HCT116 (cell line): ENCODE results near the gene CACNG6. TPM values are rescaled to one million over a fixed set of nuclear protein-coding genes. Genes with fewer than 3 reads are reported as not detected.

Experiments used
- ATAC-seq: fragments of 200-7000 bp; cut with Tn5 transposase; 2 replicates; pipeline ENCODE4 v1.9.1; 2020; ENCODE audit warnings: mild to moderate bottlenecking, moderate library complexity
- BruUV-seq: library from RNA; stranded (reverse); fragments of 400-500 nt; replicated peaks from 2 replicates; lab custom pipeline; 2021; lab: Mats Ljungman, UMichigan
- CTCF ChIA-PET: fragments of 300-600 bp; sonication (Branson Sonifier 250); formaldehyde crosslinking; loops from one replicate; lab custom pipeline; 2021; ENCODE audit warnings: antibody characterized with exemption; lab: Charles Lee
- POLR2A ChIA-PET: fragments of 300-600, 350-600 bp; sonication (Branson Sonifier 250); formaldehyde crosslinking; loops from one replicate; lab custom pipeline; 2021; ENCODE audit warnings: antibody characterized with exemption; lab: Charles Lee
- RAD21 ChIA-PET, 2 experiments: fragments of 300-600 bp; sonication (Branson Sonifier 250); formaldehyde crosslinking; loops; one replicate each; lab custom pipeline; 2023; ENCODE audit warnings: low total read pairs in 2 of 2; ENCODE audit not compliant: uncharacterized antibody in 2 of 2, unreplicated experiment in 2 of 2, low non-redundant PET in 1 of 2; lab: Charles Lee
- DNase-seq: peaks from one replicate; pipeline ENCODE4 v3.0.0-alpha.2; 2010; ENCODE audit warnings: low read depth, low spot score
- H2AFZ ChIP-seq: fragments of 200-600 bp; shearing (Covaris generic), sonication (generic); 2 replicates; pipeline ENCODE4 v1.6.1; 2017; ENCODE audit warnings: low read depth, mixed run types, mixed read lengths, antibody characterized with exemption, low read length; ENCODE audit not compliant: poor library complexity, severe bottlenecking
- H3K27ac ChIP-seq: 2 replicates; pipeline ENCODE4 v1.5.1; 2012; ENCODE audit warnings: low read depth, low read length
- H3K27me3 ChIP-seq: fragments of 200-600 bp; sonication (generic); 2 replicates; pipeline ENCODE4 v1.6.1; 2016; ENCODE audit warnings: mixed run types, low read length, mixed read lengths; ENCODE audit not compliant: insufficient read depth
- H3K36me3 ChIP-seq, 2 experiments: fragments of 200-500 bp in 1 of 2; fragments of 200-600 bp in 1 of 2; sonication (Bioruptor generic) in 1 of 2; sonication (generic) in 1 of 2; 2 replicates each; pipeline versions ENCODE4 v1.5.1 to v1.6.1; 2014 to 2016; ENCODE audit warnings: low read length in 2 of 2, inconsistent platforms in 1 of 2, mixed read lengths in 1 of 2, mixed run types in 1 of 2; ENCODE audit not compliant: insufficient read depth in 2 of 2, control insufficient read depth in 1 of 2
- H3K4me1 ChIP-seq, 2 experiments: fragments of 200-600 bp in 1 of 2; sonication (generic) in 1 of 2; 2 replicates each; pipeline versions ENCODE4 v1.5.1 to v1.6.1; 2012 to 2017; ENCODE audit warnings: low read length in 2 of 2, inconsistent platforms in 1 of 2, mild to moderate bottlenecking in 1 of 2, mixed read lengths in 1 of 2, mixed run types in 1 of 2, moderate library complexity in 1 of 2; ENCODE audit not compliant: insufficient read depth in 2 of 2, control insufficient read depth in 1 of 2
- H3K4me2 ChIP-seq: fragments of 200-600 bp; sonication (generic); 2 replicates; pipeline ENCODE4 v1.6.1; 2017; ENCODE audit warnings: mixed run types, low read length, mixed read lengths
- H3K4me3 ChIP-seq, 2 experiments: fragments of 200-600 bp in 1 of 2; sonication (generic) in 1 of 2; replicated peaks in 1 of 2; 2 replicates each; pipeline ENCODE4 v1.5.1; 2011 to 2016; ENCODE audit warnings: low read length in 2 of 2, control low read depth in 1 of 2, low read depth in 1 of 2, mild to moderate bottlenecking in 1 of 2, mixed read lengths in 1 of 2, mixed run types in 1 of 2
- H3K79me2 ChIP-seq: fragments of 200-600 bp; sonication (generic); 2 replicates; pipeline ENCODE4 v1.6.1; 2017; ENCODE audit warnings: mild to moderate bottlenecking, mixed run types, low read length, moderate library complexity, mixed read lengths; ENCODE audit not compliant: insufficient read depth
- H3K9ac ChIP-seq: fragments of 200-600 bp; sonication (generic); 2 replicates; pipeline ENCODE4 v1.6.1; 2016; ENCODE audit warnings: low read length, mixed read lengths
- H3K9me2 ChIP-seq: fragments of 200-600 bp; sonication (generic), shearing (Covaris generic); 2 replicates; pipeline ENCODE4 v1.6.1; 2017; ENCODE audit warnings: mixed run types, mild to moderate bottlenecking, moderate library complexity; ENCODE audit not compliant: insufficient read depth
- H3K9me3 ChIP-seq, 2 experiments: fragments of 200-500 bp in 1 of 2; fragments of 200-600 bp in 1 of 2; sonication (Bioruptor generic) in 1 of 2; sonication (generic) in 1 of 2; 2 replicates each; pipeline ENCODE4 v1.6.1; 2014 to 2017; ENCODE audit warnings: low read length in 2 of 2, mixed read lengths in 2 of 2, inconsistent platforms in 1 of 2, low read depth in 1 of 2, mild to moderate bottlenecking in 1 of 2, mixed run types in 1 of 2, moderate library complexity in 1 of 2; ENCODE audit not compliant: control insufficient read depth in 1 of 2, insufficient read depth in 1 of 2
- H4K20me1 ChIP-seq: fragments of 200-600 bp; sonication (generic), shearing (Covaris generic); 2 replicates; pipeline ENCODE4 v1.6.1; 2017; ENCODE audit warnings: mixed run types, mild to moderate bottlenecking, moderate library complexity; ENCODE audit not compliant: insufficient read depth
- CBX3 ChIP-seq: IDR thresholded peaks from 2 replicates; pipeline ENCODE4 v1.6.1; 2012; ENCODE audit warnings: low read depth
- CEBPB ChIP-seq: IDR thresholded peaks from 2 replicates; pipeline ENCODE4 v1.6.1; 2012; ENCODE audit warnings: low read depth
- CTCF ChIP-seq, 3 experiments: fragments of 200-600 bp in 1 of 3; sonication (generic) in 1 of 3; IDR thresholded peaks in 2 of 3; conservative IDR thresholded peaks in 1 of 3; 2 replicates each; pipeline ENCODE4 v1.5.1; 2012 to 2017; ENCODE audit warnings: low read depth in 2 of 3, low read length in 2 of 3, antibody characterized with exemption in 1 of 3, borderline replicate concordance in 1 of 3, control low read depth in 1 of 3, mild to moderate bottlenecking in 1 of 3, mixed read lengths in 1 of 3, mixed run types in 1 of 3, moderate library complexity in 1 of 3; ENCODE audit not compliant: insufficient read depth in 1 of 3
- ELF1 ChIP-seq: IDR thresholded peaks from 2 replicates; pipeline ENCODE4 v1.6.1; 2012; ENCODE audit warnings: low read depth, borderline replicate concordance
- EZH2phosphoT487 ChIP-seq: fragments of 200-600 bp; IDR thresholded peaks from 2 replicates; pipeline ENCODE4 v1.6.1; 2018; ENCODE audit warnings: antibody characterized with exemption, borderline replicate concordance
- JUND ChIP-seq: IDR thresholded peaks from 2 replicates; pipeline ENCODE4 v1.6.1; 2012
- POLR2A ChIP-seq: IDR thresholded peaks from 2 replicates; pipeline ENCODE4 v1.7.0; 2011; ENCODE audit warnings: borderline replicate concordance; ENCODE audit not compliant: insufficient read depth, insufficient read length; ENCODE audit errors: extremely low read depth
- SIN3A ChIP-seq: IDR thresholded peaks from 2 replicates; pipeline ENCODE4 v1.6.1; 2012; ENCODE audit warnings: low read depth
- SP1 ChIP-seq: IDR thresholded peaks from 2 replicates; pipeline ENCODE4 v1.6.1; 2012; ENCODE audit warnings: low read depth
- SRF ChIP-seq: IDR thresholded peaks from 2 replicates; pipeline ENCODE4 v1.6.1; 2012; ENCODE audit warnings: low read depth
- TCF7L2 ChIP-seq: IDR thresholded peaks from 2 replicates; pipeline ENCODE4 v1.7.0; 2011; ENCODE audit warnings: borderline replicate concordance, inconsistent platforms; ENCODE audit not compliant: insufficient read depth, insufficient read length; ENCODE audit errors: extremely low read depth
- intact Hi-C: fragments of 100-400 bp; cut with micrococcal nuclease; formaldehyde crosslinking; loops from 2 replicates; pipeline ENCODE4 v1.10.0; 2022
- total RNA-seq: library from RNA; stranded (reverse); gene quantifications from one replicate; pipeline ENCODE4 v1.2.1, GENCODE V29; 2021; ENCODE audit not compliant: unreplicated experiment

Gene CACNG6
- total RNA-seq, 1 experiment from 2014 or later: 0.15 TPM

DNA sequence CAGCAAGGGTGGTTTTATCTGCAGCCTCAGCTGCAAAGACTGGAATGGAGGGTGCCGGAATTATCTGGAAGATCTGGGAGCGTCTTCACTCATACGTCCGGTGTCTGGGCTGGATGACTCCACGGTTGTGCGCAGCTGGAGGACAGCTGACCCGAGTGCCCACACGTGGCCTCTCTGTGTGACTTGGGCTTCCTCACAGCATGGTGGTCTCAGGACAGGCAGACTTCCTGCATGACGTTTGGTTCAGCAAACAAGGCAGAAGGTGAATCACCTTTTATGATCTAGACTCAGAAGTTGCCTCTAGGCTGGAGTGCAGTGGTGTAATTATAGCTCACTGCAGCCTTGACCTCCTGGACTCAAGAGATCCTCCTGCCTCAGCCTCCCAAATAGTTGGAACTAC lies 33.2 kb downstream of the CACNG6 start:
- no peaks in the 10 kb centered on the region for H3K36me3 ChIP-seq
- H3K79me2 ChIP-seq: no peaks in the 10 kb centered on the region
- H3K4me2 ChIP-seq: no peak overlapping the region
- no TSS peak for BruUV-seq
- no peaks in the 10 kb centered on the region for H3K9me2 ChIP-seq
- no peak for TF ChIP-seq TCF7L2
- TF ChIP-seq SP1: no peak
- TF ChIP-seq JUND: no peak
- no peak for TF ChIP-seq SRF
- no peak for TF ChIP-seq CBX3
- TF ChIP-seq CEBPB: no peak
- TF ChIP-seq EZH2phosphoT487: no peak
- no peak for TF ChIP-seq ELF1
- no peak for TF ChIP-seq POLR2A
- TF ChIP-seq CTCF (IDR thresholded peaks at IDR 0.05 in 2 of 3, conservative IDR thresholded peaks at IDR 0.05 in 1 of 3; ENCODE audit: borderline replicate concordance in 1 of 3, insufficient read depth in 1 of 3, low read depth in 2 of 3, low read length in 2 of 3): no peak
- TF ChIP-seq SIN3A: no peak
- TF ChIP-seq, all 23 proteins: peak for 0
- Histone ChIP-seq H3K9me3 (no peaks in the 10 kb centered on the region), H3K27ac (no peak overlapping the region), H3K4me3 (no peak overlapping the region), H4K20me1 (no peaks in the 10 kb centered on the region), H3K4me1 (peaks cover 10 to 22% of the 10 kb centered on the region in 2 experiments), H2AFZ (no peak overlapping the region), H3K9ac (no peak overlapping the region), H3K27me3 (no peaks in the 10 kb centered on the region)
- intact Hi-C loops: loop anchor here (1.0 to 5.0 kb wide), 4 partner anchors 117 to 231 kb away; partner anchors contain the start of gene CACNG7
- DNase-seq (no peak), ATAC-seq (no peak)
- POLR2A ChIA-PET: interaction anchor here (1.2 to 1.3 kb wide), 2 partner anchors 157 to 182 kb away, joined by 3 read pairs; partner anchors contain the start of gene MYADM
- RAD21 ChIA-PET: interaction anchor here in 1 of 2 experiments (1.5 kb wide), 1 partner anchor 44 kb away, joined by 4 read pairs; no protein-coding TSS in a partner anchor
- CTCF ChIA-PET: interaction anchor here (0.7 to 4.9 kb wide), 12 partner anchors 43 to 243 kb away, joined by 3 to 60 read pairs (median 6); partner anchors contain the start of genes CNOT3 and MYADM
